GM23248 (cell line): ENCODE measurements around the gene DCAKD. TPM values are rescaled to one million over a fixed set of nuclear protein-coding genes. Genes with fewer than 3 reads are reported as not detected.

Experiments used
- DNase-seq: peaks from one replicate; pipeline ENCODE4 v3.0.0-alpha.2; 2015
- H2AFZ ChIP-seq: fragments of 200-600 bp; sonication (generic); 2 replicates; pipeline ENCODE4 v1.6.1; 2016; ENCODE audit warnings: antibody characterized with exemption
- H3F3A ChIP-seq: fragments of 200-600 bp; sonication (generic); 2 replicates; pipeline ENCODE4 v1.6.1; 2016; ENCODE audit warnings: mild to moderate bottlenecking, antibody characterized with exemption, mixed run types; ENCODE audit not compliant: insufficient read depth
- H3K27ac ChIP-seq: fragments of 200-600 bp; sonication (generic); 2 replicates; pipeline ENCODE4 v1.5.1; 2016; ENCODE audit warnings: mild to moderate bottlenecking
- H3K27me3 ChIP-seq: fragments of 200-600 bp; sonication (generic); replicated peaks from 2 replicates; pipeline ENCODE4 v1.6.1; 2016; ENCODE audit warnings: mild to moderate bottlenecking; ENCODE audit not compliant: insufficient read depth
- H3K36me3 ChIP-seq: fragments of 200-600 bp; sonication (generic); 2 replicates; pipeline ENCODE4 v1.6.1; 2016; ENCODE audit warnings: low read depth, mild to moderate bottlenecking
- H3K4me1 ChIP-seq: fragments of 200-600 bp; sonication (generic); 2 replicates; pipeline ENCODE4 v1.6.1; 2016; ENCODE audit warnings: mild to moderate bottlenecking; ENCODE audit not compliant: insufficient read depth
- H3K4me2 ChIP-seq: fragments of 200-600 bp; sonication (generic); one replicate; pipeline ENCODE4 v1.6.1; 2016; ENCODE audit warnings: mild to moderate bottlenecking; ENCODE audit not compliant: unreplicated experiment
- H3K4me3 ChIP-seq: fragments of 200-600 bp; sonication (generic); 2 replicates; pipeline ENCODE4 v1.5.1; 2016; ENCODE audit warnings: mild to moderate bottlenecking
- H3K79me2 ChIP-seq: fragments of 200-600 bp; sonication (generic); 2 replicates; pipeline ENCODE4 v1.6.1; 2016; ENCODE audit warnings: mild to moderate bottlenecking; ENCODE audit not compliant: insufficient read depth
- H3K9ac ChIP-seq: fragments of 200-600 bp; sonication (generic); 2 replicates; pipeline ENCODE4 v1.6.1; 2016; ENCODE audit warnings: mild to moderate bottlenecking
- H3K9me2 ChIP-seq: fragments of 200-600 bp; sonication (generic); 2 replicates; pipeline ENCODE4 v1.6.1; 2016; ENCODE audit warnings: mixed run types, mild to moderate bottlenecking, moderate library complexity; ENCODE audit not compliant: insufficient read depth
- H3K9me3 ChIP-seq: fragments of 200-600 bp; sonication (generic); one replicate; pipeline ENCODE4 v1.6.1; 2017; ENCODE audit warnings: low read depth
- H4K20me1 ChIP-seq: fragments of 200-600 bp; sonication (generic); 2 replicates; pipeline ENCODE4 v1.6.0; 2016; ENCODE audit not compliant: insufficient read depth
- EZH2 ChIP-seq: fragments of 200-600 bp; sonication (generic); IDR thresholded peaks from 2 replicates; pipeline ENCODE4 v1.6.1; 2018; ENCODE audit warnings: antibody characterized with exemption, mild to moderate bottlenecking; ENCODE audit not compliant: insufficient read depth, poor library complexity, severe bottlenecking
- EZH2phosphoT487 ChIP-seq: fragments of 200-600 bp; sonication (generic); IDR thresholded peaks from 2 replicates; pipeline ENCODE4 v1.6.1; 2018; ENCODE audit warnings: antibody characterized with exemption, moderate library complexity, mild to moderate bottlenecking, low read depth; ENCODE audit not compliant: insufficient read depth
- WGBS, 2 experiments: methylation state at CpG; one replicate each; pipeline ENCODE4 v1.1.6; 2015 to 2017; ENCODE audit warnings: low lambda C conversion rate in 2 of 2, low coverage in 1 of 2; ENCODE audit errors: missing lambda C conversion rate in 2 of 2; 5-methylcytosine and 5-hydroxymethylcytosine counted together
- in situ Hi-C: fragments of 300-500 bp; cut with MboI; formaldehyde crosslinking; loops from 2 replicates; pipeline ENCODE4 v1.15.0; 2020
- polyA plus RNA-seq: library from polyadenylated mRNA; unstranded; fragments of >200 nt; fragmentation: Nextera tagmentation; extraction: Ambion mirVana; gene quantifications from 2 replicates; pipeline ENCODE4 v1.2.1, GENCODE V29; 2016
- total RNA-seq: library from RNA; depleted of rRNA; stranded (reverse); fragments of >200 nt; shearing (Covaris generic); gene quantifications from 2 replicates; pipeline ENCODE4 v1.2.3, GENCODE V29; 2014

The DCAKD gene
- total and polyA plus RNA-seq, 2 experiments from 2014 or later, result 24.8 to 45.8 TPM

- Histone ChIP-seq H3K4me3 (no peak overlapping the region), H2AFZ (no peak overlapping the region), H3K9me3 (no peaks in the 10 kb centered on the region), H3K36me3 (no peaks in the 10 kb centered on the region), H3K27ac (no peak overlapping the region), H3K9ac (no peak overlapping the region), H3K79me2 (no peaks in the 10 kb centered on the region), H3K4me1 (no peaks in the 10 kb centered on the region), H3K27me3 (peaks cover 9% of the 10 kb centered on the region; the same call in 1 of the 2 replicates), H3F3A (no peaks in the 10 kb centered on the region), H3K9me2 (no peaks in the 10 kb centered on the region), H3K4me2 (no peak overlapping the region), H4K20me1 (no peaks in the 10 kb centered on the region)
- WGBS, 2 experiments, result 77 to 81% methylated on average over 10 of the region's 10 CpGs
- DNase-seq, result no peak
- no peak for TF ChIP-seq EZH2
- no peak for TF ChIP-seq EZH2phosphoT487
- in situ Hi-C loops, result no loop called here
These were observed 60.4 kb downstream of the DCAKD start for GRCh38 chr17:44990994-44991393.

DNA sequence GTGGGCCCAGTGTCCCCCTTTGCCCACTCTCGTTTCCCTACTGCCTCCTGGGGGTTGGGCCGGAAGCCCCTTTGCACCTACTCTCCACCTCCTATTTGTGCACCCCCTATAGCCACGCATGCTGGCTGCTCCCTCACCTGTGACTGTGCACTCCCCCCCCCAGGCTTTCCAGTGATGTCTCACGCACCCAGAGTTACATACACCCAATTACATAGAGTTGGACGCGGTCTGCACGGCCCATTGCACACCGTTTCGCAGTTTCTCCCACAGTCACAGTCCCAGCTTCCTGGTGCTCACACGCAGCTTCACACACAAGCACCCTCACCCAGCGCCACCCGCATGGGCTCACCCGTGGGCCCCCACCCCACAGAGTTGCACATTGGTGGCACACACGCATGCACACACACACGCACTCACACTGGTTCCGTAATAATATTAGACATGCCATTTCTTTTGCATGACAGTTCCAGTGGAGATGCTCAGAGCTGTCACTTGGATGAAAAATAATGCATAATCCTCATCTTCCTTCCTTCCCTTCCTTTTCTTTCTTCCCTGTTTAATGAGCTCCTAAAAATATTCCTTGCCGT lies 61.8 kb downstream of the DCAKD start:
- H3K27ac ChIP-seq, result no peak overlapping the region
- no peak overlapping the region for H3K4me2 ChIP-seq
- no peak overlapping the region for H3K9ac ChIP-seq
- no peak for DNase-seq
- no peaks in the 10 kb centered on the region for H3K4me1 ChIP-seq
- H3K4me3 ChIP-seq, result no peak overlapping the region
- in situ Hi-C loops, result no loop called here
- no peaks in the 10 kb centered on the region for H3K36me3 ChIP-seq
- H3K9me3 ChIP-seq, result no peaks in the 10 kb centered on the region
- H2AFZ ChIP-seq, result no peak overlapping the region
- H3K27me3 ChIP-seq, result 0 out of 2 replicates have a peak, but pooled peaks cover 8% of the 10 kb centered on the region
- WGBS, 2 experiments, result 83 to 87% methylated on average over 17 of the region's 17 CpGs
- no peaks in the 10 kb centered on the region for H4K20me1 ChIP-seq
- no peaks in the 10 kb centered on the region for H3K9me2 ChIP-seq
- TF ChIP-seq EZH2, result no peak
- no peak for TF ChIP-seq EZH2phosphoT487
- H3K79me2 ChIP-seq, result no peaks in the 10 kb centered on the region
- H3F3A ChIP-seq, result no peaks in the 10 kb centered on the region

GRCh38 chr17:44988044-44988942 lies 63.1 kb downstream of the DCAKD start:
- H3K9me3 ChIP-seq, result no peaks in the 10 kb centered on the region
- DNase-seq, result no peak

DNA sequence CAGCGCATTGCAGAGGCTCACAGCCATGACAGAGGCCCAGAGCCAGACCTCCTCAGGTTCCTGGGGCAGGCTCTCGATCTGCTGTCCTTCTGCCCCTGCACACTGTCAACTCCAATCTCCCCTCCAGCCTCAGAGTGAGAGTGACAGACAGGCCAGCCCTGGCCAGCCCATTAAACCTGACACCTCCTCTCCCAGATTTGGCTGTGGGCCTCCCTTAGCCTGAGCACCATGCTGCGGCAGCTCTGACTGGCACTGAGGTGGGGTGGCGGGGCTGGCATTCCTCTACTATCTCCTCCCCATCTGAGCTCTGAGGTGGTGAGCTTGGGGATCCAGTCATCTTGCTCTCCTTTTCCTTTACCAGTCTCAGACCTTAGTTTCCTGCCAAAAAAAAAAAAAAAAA lies 67.9 kb downstream of the DCAKD start:
- Histone ChIP-seq H3K4me1 (no peaks in the 10 kb centered on the region), H3K4me2 (no peak overlapping the region), H3K36me3 (no peaks in the 10 kb centered on the region), H3K9me3 (no peaks in the 10 kb centered on the region), H4K20me1 (no peaks in the 10 kb centered on the region), H3K9me2 (no peaks in the 10 kb centered on the region), H2AFZ (no peak overlapping the region), H3K4me3 (no peak overlapping the region), H3K27ac (no peak overlapping the region), H3K79me2 (no peaks in the 10 kb centered on the region), H3F3A (no peaks in the 10 kb centered on the region), H3K9ac (no peak overlapping the region), H3K27me3 (peaks cover 14% of the 10 kb centered on the region; the same call in 1 of the 2 replicates)
- in situ Hi-C loops, result no loop called here
- DNase-seq, result no peak
- no peak for TF ChIP-seq EZH2
- TF ChIP-seq EZH2phosphoT487, result no peak
- 88 to 91% methylated on average over 4 of the region's 4 CpGs for WGBS, 2 experiments

More at GRCh38 chr17:44988044-44988942, 63.1 kb downstream of the DCAKD start:
- no peak overlapping the region for H3K4me3 ChIP-seq
- no peak overlapping the region for H3K27ac ChIP-seq
- H3K79me2 ChIP-seq, result no peaks in the 10 kb centered on the region
- in situ Hi-C loops, result no loop called here
- WGBS, 2 experiments, result 72 to 75% methylated on average over 30 to 33 of the region's 34 CpGs
- H3K9me2 ChIP-seq, result no peaks in the 10 kb centered on the region
- no peak overlapping the region for H2AFZ ChIP-seq
- H3F3A ChIP-seq, result no peaks in the 10 kb centered on the region
- no peaks in the 10 kb centered on the region for H3K36me3 ChIP-seq
- 0 out of 2 replicates have a peak, but pooled peaks cover 8% of the 10 kb centered on the region for H3K27me3 ChIP-seq
- H3K4me1 ChIP-seq, result no peaks in the 10 kb centered on the region
- no peak overlapping the region for H3K4me2 ChIP-seq
- H4K20me1 ChIP-seq, result no peaks in the 10 kb centered on the region
- no peak for TF ChIP-seq EZH2phosphoT487
- TF ChIP-seq EZH2, result no peak
- H3K9ac ChIP-seq, result no peak overlapping the region
